ENCODE data around the gene ALDOB. TPM values are rescaled to one million over a fixed set of nuclear protein-coding genes. Genes with fewer than 3 reads are reported as not detected.

ALDOB gene
- total RNA-seq, 1 experiment from 2014 or later: not detected

- no peak overlapping the region for H3K14ac ChIP-seq (ENCODE audit: insufficient read depth, low read length)
- TF ChIP-seq CTCF (conservative IDR thresholded peaks at IDR 0.05): no peak
- no peak overlapping the region for H3K4me3 Mint-ChIP-seq
- H3T11ph ChIP-seq (ENCODE audit: low read length): no peak overlapping the region
- no peak overlapping the region for H2BK5ac ChIP-seq (ENCODE audit: insufficient read length, low read length)
- H2BK20ac ChIP-seq (ENCODE audit: low read depth, low read length, poor library complexity, severe bottlenecking): no peak overlapping the region
- H2AFZ ChIP-seq (ENCODE audit: low read length): no peak overlapping the region
- H3K79me1 ChIP-seq (ENCODE audit: insufficient read depth, low read depth, low read length, poor library complexity, severe bottlenecking): no peaks in the 10 kb centered on the region
- H3K27me3 ChIP-seq (ENCODE audit: insufficient read depth, low read length): no peaks in the 10 kb centered on the region
- H3K9me3 Mint-ChIP-seq: peaks cover 19 to 25% of the 10 kb centered on the region in 2 experiments
- no peaks in the 10 kb centered on the region for H3K23me2 ChIP-seq (ENCODE audit: insufficient read length, low read depth, low read length, poor library complexity, severe bottlenecking)
- H4K91ac ChIP-seq (ENCODE audit: insufficient read length, low read depth, low read length): no peak overlapping the region
- no peak overlapping the region for H4K5ac ChIP-seq (ENCODE audit: insufficient read length, low read depth, low read length)
- no peaks in the 10 kb centered on the region for H3K4me1 ChIP-seq (ENCODE audit: insufficient read depth, low read length)
- no peak overlapping the region for H3K23ac ChIP-seq (ENCODE audit: insufficient read length, low read depth, low read length)
- no peak overlapping the region for H4K8ac ChIP-seq (replicated peaks; ENCODE audit: insufficient read length, low read depth, low read length)
- no peak overlapping the region for H3K18ac ChIP-seq (ENCODE audit: insufficient read length, low read depth, low read length)
- H3K36me3 Mint-ChIP-seq (ENCODE audit: insufficient read depth in 1 of 3, low read depth in 3 of 3): peaks cover 14 to 19% (median 15%) of the 10 kb centered on the region in 3 experiments
- no peaks in the 10 kb centered on the region for H3K79me2 ChIP-seq (ENCODE audit: insufficient read depth, low read length)
- H3K27ac Mint-ChIP-seq: no peak overlapping the region
- H2BK120ac ChIP-seq (ENCODE audit: low read depth, low read length, poor library complexity, severe bottlenecking): no peak overlapping the region
- no peak overlapping the region for H3K4ac ChIP-seq (ENCODE audit: low read depth, low read length)
- H3K56ac ChIP-seq (ENCODE audit: insufficient read length, low read depth, low read length): no peak overlapping the region
- no peak for DNase-seq
- no peak overlapping the region for H2BK12ac ChIP-seq (ENCODE audit: insufficient read length, low read depth, low read length)
- H3K4me1 Mint-ChIP-seq: no peaks in the 10 kb centered on the region
- no peak overlapping the region for H3K27ac ChIP-seq (ENCODE audit: insufficient read length, low read depth, low read length)
- H3K4me2 ChIP-seq (ENCODE audit: insufficient read depth, insufficient read length, low read length): no peak overlapping the region
- H2BK15ac ChIP-seq (ENCODE audit: low read depth, low read length): no peak overlapping the region
- H3K27me3 Mint-ChIP-seq (ENCODE audit: low read depth): peaks cover 7% of the 10 kb centered on the region
- peaks cover 3% of the 10 kb centered on the region for H3K9me3 ChIP-seq (ENCODE audit: control insufficient read depth, low read depth, low read length)
- no peak overlapping the region for H3K9ac ChIP-seq (ENCODE audit: extremely low read depth, insufficient read length, low read length)
- no peaks in the 10 kb centered on the region for H4K20me1 ChIP-seq (ENCODE audit: control insufficient read depth, insufficient read depth, insufficient read length)
- no peak overlapping the region for H2AK5ac ChIP-seq (ENCODE audit: insufficient read length, low read length)
Observed at GRCh38 chr9:101415578-101415977, 20.0 kb downstream of the ALDOB start.
